K562 (cell line): ENCODE measurements around the gene UBXN10. TPM values are rescaled to one million over a fixed set of nuclear protein-coding genes. Genes with fewer than 3 reads are reported as not detected.
A peak's percentile ranks its signal among the peaks of the same experiment; 100 is the strongest.

Experiments
- BCOR ChIP-seq: fragments of 450-650 bp; IDR thresholded peaks from 2 replicates; pipeline ENCODE4 v1.6.1; 2016
- ETV5 ChIP-seq: sonication (generic); formaldehyde crosslinking; IDR thresholded peaks from 2 replicates; pipeline ENCODE4 v1.4.0; 2020; ENCODE audit warnings: low read depth, mild to moderate bottlenecking, missing genetic modification reagents
- TAF1 ChIP-seq: IDR thresholded peaks from 2 replicates; pipeline ENCODE4 v1.6.1; 2011; ENCODE audit warnings: mild to moderate bottlenecking, low read length, moderate library complexity; ENCODE audit not compliant: insufficient read depth, control insufficient read depth, severe bottlenecking; ENCODE audit errors: extremely low read depth
- polyA plus RNA-seq, 8 experiments: library from polyadenylated mRNA; depleted of rRNA in 4 of 8; stranded (reverse) in 5 of 8; unstranded in 3 of 8; fragments of >200 nt; fragmentation: Nextera tagmentation in 2 of 8; fragmentation: Illumina TruSeq in 1 of 8; extraction: Ambion mirVana in 2 of 8; extraction: Trizol in 1 of 8; gene quantifications; 2 replicates each; pipeline versions ENCODE4 v1.2.1 to v1.2.3, GENCODE V29; 2011 to 2014; ENCODE audit warnings: inconsistent platforms in 1 of 8, missing spikeins in 1 of 8
- total RNA-seq, 7 experiments: library from RNA; depleted of rRNA in 6 of 7; stranded (reverse); fragments of >200 nt in 6 of 7; fragmentation: Illumina TruSeq in 2 of 7; extraction: Trizol in 2 of 7; gene quantifications; 2 replicates each; pipeline versions ENCODE4 v1.2.1 to v1.2.3, GENCODE V29; 2011 to 2021; ENCODE audit warnings: low replicate concordance in 1 of 7
- TF ChIP-seq, protein P1 (sequence below): sonication (generic); formaldehyde crosslinking; IDR thresholded peaks from 2 replicates; pipeline ENCODE4 v1.8.1; 2023; ENCODE audit warnings: mild to moderate bottlenecking, missing genetic modification reagents
- TF ChIP-seq, protein P2 (sequence below): fragments of 450-650 bp; IDR thresholded peaks from 2 replicates; pipeline ENCODE4 v1.6.1; 2016
- TF ChIP-seq, protein P3 (sequence below): sonication (generic); formaldehyde crosslinking; IDR thresholded peaks from 2 replicates; pipeline ENCODE4 v1.8.1; 2023; ENCODE audit warnings: missing genetic modification reagents, mild to moderate bottlenecking, borderline replicate concordance
- TF ChIP-seq, protein P4 (sequence below): sonication (generic); formaldehyde crosslinking; IDR thresholded peaks from 2 replicates; pipeline ENCODE4 v1.8.0; 2023; ENCODE audit warnings: mild to moderate bottlenecking, missing genetic modification reagents
- TF ChIP-seq, protein P5 (sequence below): fragments of 250-450 bp; sonication (Bioruptor Pico); IDR thresholded peaks from 2 replicates; pipeline ENCODE4 v1.9.0; 2021; ENCODE audit warnings: mild to moderate bottlenecking, inconsistent platforms
- TF ChIP-seq, protein P6 (sequence below): IDR thresholded peaks from 2 replicates; pipeline ENCODE4 v1.6.1; 2011; ENCODE audit warnings: borderline replicate concordance, low read depth, mild to moderate bottlenecking, moderate library complexity, low read length; ENCODE audit not compliant: insufficient read depth, poor library complexity, severe bottlenecking

Gene UBXN10
- total and polyA plus RNA-seq, 9 of the 15 experiments (the other 6 are each of a cell fraction or from before 2014, with no cell fraction given) = 10.7 to 17.7 (median 13.6) TPM

DNA sequence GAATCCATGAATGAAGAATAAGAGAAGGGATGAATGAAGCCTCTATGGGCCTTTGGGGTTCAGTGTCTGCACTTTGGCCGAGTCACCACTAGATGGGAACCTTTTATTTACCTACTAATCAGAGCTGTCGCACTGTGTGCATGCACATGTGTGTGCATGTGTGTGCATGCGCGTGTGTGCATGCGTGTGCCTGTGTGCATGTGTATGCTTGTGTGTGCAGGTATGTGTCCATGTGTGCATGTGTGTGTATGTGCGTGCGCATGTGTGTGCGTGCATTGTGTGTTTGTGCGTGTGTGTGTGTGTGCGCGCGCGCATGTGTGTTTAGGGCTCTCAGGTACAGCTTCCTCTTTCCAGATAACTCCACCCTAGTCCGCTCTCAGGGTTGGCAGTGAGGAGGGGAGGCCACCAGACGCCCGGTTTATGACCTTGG lies 20.4 kb upstream of the UBXN10 start (continued):
- TF ChIP-seq, protein P1, sequence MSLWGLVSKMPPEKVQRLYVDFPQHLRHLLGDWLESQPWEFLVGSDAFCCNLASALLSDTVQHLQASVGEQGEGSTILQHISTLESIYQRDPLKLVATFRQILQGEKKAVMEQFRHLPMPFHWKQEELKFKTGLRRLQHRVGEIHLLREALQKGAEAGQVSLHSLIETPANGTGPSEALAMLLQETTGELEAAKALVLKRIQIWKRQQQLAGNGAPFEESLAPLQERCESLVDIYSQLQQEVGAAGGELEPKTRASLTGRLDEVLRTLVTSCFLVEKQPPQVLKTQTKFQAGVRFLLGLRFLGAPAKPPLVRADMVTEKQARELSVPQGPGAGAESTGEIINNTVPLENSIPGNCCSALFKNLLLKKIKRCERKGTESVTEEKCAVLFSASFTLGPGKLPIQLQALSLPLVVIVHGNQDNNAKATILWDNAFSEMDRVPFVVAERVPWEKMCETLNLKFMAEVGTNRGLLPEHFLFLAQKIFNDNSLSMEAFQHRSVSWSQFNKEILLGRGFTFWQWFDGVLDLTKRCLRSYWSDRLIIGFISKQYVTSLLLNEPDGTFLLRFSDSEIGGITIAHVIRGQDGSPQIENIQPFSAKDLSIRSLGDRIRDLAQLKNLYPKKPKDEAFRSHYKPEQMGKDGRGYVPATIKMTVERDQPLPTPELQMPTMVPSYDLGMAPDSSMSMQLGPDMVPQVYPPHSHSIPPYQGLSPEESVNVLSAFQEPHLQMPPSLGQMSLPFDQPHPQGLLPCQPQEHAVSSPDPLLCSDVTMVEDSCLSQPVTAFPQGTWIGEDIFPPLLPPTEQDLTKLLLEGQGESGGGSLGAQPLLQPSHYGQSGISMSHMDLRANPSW (CRISPR knock-in tag) = no peak
- TF ChIP-seq, protein P2, sequence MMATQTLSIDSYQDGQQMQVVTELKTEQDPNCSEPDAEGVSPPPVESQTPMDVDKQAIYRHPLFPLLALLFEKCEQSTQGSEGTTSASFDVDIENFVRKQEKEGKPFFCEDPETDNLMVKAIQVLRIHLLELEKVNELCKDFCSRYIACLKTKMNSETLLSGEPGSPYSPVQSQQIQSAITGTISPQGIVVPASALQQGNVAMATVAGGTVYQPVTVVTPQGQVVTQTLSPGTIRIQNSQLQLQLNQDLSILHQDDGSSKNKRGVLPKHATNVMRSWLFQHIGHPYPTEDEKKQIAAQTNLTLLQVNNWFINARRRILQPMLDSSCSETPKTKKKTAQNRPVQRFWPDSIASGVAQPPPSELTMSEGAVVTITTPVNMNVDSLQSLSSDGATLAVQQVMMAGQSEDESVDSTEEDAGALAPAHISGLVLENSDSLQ = 0 out of 2 replicates have a peak, but pooled peaks have one; percentile 9
- TF ChIP-seq TAF1 = no peak
- TF ChIP-seq, protein P3, sequence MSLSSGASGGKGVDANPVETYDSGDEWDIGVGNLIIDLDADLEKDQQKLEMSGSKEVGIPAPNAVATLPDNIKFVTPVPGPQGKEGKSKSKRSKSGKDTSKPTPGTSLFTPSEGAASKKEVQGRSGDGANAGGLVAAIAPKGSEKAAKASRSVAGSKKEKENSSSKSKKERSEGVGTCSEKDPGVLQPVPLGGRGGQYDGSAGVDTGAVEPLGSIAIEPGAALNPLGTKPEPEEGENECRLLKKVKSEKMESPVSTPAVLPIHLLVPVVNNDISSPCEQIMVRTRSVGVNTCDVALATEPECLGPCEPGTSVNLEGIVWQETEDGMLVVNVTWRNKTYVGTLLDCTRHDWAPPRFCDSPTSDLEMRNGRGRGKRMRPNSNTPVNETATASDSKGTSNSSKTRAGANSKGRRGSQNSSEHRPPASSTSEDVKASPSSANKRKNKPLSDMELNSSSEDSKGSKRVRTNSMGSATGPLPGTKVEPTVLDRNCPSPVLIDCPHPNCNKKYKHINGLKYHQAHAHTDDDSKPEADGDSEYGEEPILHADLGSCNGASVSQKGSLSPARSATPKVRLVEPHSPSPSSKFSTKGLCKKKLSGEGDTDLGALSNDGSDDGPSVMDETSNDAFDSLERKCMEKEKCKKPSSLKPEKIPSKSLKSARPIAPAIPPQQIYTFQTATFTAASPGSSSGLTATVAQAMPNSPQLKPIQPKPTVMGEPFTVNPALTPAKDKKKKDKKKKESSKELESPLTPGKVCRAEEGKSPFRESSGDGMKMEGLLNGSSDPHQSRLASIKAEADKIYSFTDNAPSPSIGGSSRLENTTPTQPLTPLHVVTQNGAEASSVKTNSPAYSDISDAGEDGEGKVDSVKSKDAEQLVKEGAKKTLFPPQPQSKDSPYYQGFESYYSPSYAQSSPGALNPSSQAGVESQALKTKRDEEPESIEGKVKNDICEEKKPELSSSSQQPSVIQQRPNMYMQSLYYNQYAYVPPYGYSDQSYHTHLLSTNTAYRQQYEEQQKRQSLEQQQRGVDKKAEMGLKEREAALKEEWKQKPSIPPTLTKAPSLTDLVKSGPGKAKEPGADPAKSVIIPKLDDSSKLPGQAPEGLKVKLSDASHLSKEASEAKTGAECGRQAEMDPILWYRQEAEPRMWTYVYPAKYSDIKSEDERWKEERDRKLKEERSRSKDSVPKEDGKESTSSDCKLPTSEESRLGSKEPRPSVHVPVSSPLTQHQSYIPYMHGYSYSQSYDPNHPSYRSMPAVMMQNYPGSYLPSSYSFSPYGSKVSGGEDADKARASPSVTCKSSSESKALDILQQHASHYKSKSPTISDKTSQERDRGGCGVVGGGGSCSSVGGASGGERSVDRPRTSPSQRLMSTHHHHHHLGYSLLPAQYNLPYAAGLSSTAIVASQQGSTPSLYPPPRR (CRISPR knock-in tag) = no peak
- TF ChIP-seq, protein P4, sequence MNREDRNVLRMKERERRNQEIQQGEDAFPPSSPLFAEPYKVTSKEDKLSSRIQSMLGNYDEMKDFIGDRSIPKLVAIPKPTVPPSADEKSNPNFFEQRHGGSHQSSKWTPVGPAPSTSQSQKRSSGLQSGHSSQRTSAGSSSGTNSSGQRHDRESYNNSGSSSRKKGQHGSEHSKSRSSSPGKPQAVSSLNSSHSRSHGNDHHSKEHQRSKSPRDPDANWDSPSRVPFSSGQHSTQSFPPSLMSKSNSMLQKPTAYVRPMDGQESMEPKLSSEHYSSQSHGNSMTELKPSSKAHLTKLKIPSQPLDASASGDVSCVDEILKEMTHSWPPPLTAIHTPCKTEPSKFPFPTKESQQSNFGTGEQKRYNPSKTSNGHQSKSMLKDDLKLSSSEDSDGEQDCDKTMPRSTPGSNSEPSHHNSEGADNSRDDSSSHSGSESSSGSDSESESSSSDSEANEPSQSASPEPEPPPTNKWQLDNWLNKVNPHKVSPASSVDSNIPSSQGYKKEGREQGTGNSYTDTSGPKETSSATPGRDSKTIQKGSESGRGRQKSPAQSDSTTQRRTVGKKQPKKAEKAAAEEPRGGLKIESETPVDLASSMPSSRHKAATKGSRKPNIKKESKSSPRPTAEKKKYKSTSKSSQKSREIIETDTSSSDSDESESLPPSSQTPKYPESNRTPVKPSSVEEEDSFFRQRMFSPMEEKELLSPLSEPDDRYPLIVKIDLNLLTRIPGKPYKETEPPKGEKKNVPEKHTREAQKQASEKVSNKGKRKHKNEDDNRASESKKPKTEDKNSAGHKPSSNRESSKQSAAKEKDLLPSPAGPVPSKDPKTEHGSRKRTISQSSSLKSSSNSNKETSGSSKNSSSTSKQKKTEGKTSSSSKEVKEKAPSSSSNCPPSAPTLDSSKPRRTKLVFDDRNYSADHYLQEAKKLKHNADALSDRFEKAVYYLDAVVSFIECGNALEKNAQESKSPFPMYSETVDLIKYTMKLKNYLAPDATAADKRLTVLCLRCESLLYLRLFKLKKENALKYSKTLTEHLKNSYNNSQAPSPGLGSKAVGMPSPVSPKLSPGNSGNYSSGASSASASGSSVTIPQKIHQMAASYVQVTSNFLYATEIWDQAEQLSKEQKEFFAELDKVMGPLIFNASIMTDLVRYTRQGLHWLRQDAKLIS = no peak
- TF ChIP-seq, protein P5, sequence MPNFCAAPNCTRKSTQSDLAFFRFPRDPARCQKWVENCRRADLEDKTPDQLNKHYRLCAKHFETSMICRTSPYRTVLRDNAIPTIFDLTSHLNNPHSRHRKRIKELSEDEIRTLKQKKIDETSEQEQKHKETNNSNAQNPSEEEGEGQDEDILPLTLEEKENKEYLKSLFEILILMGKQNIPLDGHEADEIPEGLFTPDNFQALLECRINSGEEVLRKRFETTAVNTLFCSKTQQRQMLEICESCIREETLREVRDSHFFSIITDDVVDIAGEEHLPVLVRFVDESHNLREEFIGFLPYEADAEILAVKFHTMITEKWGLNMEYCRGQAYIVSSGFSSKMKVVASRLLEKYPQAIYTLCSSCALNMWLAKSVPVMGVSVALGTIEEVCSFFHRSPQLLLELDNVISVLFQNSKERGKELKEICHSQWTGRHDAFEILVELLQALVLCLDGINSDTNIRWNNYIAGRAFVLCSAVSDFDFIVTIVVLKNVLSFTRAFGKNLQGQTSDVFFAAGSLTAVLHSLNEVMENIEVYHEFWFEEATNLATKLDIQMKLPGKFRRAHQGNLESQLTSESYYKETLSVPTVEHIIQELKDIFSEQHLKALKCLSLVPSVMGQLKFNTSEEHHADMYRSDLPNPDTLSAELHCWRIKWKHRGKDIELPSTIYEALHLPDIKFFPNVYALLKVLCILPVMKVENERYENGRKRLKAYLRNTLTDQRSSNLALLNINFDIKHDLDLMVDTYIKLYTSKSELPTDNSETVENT (CRISPR knock-in tag) = no peak
- TF ChIP-seq, protein P6, sequence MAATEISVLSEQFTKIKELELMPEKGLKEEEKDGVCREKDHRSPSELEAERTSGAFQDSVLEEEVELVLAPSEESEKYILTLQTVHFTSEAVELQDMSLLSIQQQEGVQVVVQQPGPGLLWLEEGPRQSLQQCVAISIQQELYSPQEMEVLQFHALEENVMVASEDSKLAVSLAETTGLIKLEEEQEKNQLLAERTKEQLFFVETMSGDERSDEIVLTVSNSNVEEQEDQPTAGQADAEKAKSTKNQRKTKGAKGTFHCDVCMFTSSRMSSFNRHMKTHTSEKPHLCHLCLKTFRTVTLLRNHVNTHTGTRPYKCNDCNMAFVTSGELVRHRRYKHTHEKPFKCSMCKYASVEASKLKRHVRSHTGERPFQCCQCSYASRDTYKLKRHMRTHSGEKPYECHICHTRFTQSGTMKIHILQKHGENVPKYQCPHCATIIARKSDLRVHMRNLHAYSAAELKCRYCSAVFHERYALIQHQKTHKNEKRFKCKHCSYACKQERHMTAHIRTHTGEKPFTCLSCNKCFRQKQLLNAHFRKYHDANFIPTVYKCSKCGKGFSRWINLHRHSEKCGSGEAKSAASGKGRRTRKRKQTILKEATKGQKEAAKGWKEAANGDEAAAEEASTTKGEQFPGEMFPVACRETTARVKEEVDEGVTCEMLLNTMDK = no peak
- TF ChIP-seq ETV5 = peak; percentile 40; the same call in 1 of the 2 replicates
- no peak for TF ChIP-seq BCOR
